Erythroblast (primary cell): Measurements from ENCODE around the gene OR5AL1.

Experiments
- GATA1 ChIP-seq: IDR thresholded peaks from 2 replicates; pipeline ENCODE4 v1.6.1; 2011; ENCODE audit warnings: low read depth, mild to moderate bottlenecking, control low read depth, low read length, moderate library complexity
- POLR2A ChIP-seq: IDR thresholded peaks from 2 replicates; pipeline ENCODE4 v1.6.1; 2011; ENCODE audit warnings: mild to moderate bottlenecking, low read length

- TF ChIP-seq POLR2A (no peak), GATA1 (no peak)
Measured at GRCh38 chr11:56375324-56375723, 37.2 kb upstream of the OR5AL1 start, which contains the start of gene OR8U1.
